A549 (cell line): ENCODE data around the gene ATP8A1. TPM values are rescaled to one million over a fixed set of nuclear protein-coding genes. Genes with fewer than 3 reads are reported as not detected.

Experiments
- ATAC-seq, 2 experiments: fragments of 200-7000 bp in 1 of 2; fragments of >200 bp in 1 of 2; cut with Nextera tagmentation in 1 of 2; cut with Tn5 transposase in 1 of 2; 3 replicates each; pipeline versions ENCODE4 v1.8.0 to v1.9.1; 2018 to 2020; ENCODE audit warnings: mild to moderate bottlenecking in 1 of 2, moderate library complexity in 1 of 2
- CTCF ChIA-PET: fragments of 300-600 bp; sonication (Branson Sonifier 250); formaldehyde crosslinking; extraction: SDS; loops from one replicate; lab custom pipeline; 2021; ENCODE audit warnings: antibody characterized with exemption, inconsistent platforms; lab: Yijun Ruan, JAX
- POLR2A ChIA-PET: fragments of 350-600 bp; formaldehyde crosslinking; extraction: SDS; loops from one replicate; lab custom pipeline; 2021; ENCODE audit warnings: antibody characterized with exemption, inconsistent platforms; lab: Yijun Ruan, JAX
- DNase-seq, 2 experiments: peaks; one replicate each; pipeline versions ENCODE4 v3.0.0 to v3.0.0-alpha.2; 2011 to 2016; ENCODE audit warnings: low read depth in 1 of 2, low spot score in 1 of 2
- FAIRE-seq: peaks from 2 replicates; lab custom pipeline; 2011; peaks lifted over from hg19 to GRCh38; lab: Jason Lieb, UNC
- H3K27ac ChIP-seq, 2 experiments: fragments of >200 bp; sonication (Bioruptor Twin); formaldehyde crosslinking; 3 replicates each; pipeline ENCODE4 v1.5.1; 2016 to 2017
- H3K4me1 ChIP-seq: fragments of >200 bp; sonication (Bioruptor Twin); formaldehyde crosslinking; 3 replicates; pipeline ENCODE4 v1.6.1; 2016
- H3K4me2 ChIP-seq: fragments of >200 bp; sonication (Bioruptor Twin); formaldehyde crosslinking; 3 replicates; pipeline ENCODE4 v1.6.1; 2016
- H3K4me3 ChIP-seq: fragments of >200 bp; sonication (Bioruptor Twin); formaldehyde crosslinking; 3 replicates; pipeline ENCODE4 v1.5.1; 2016
- H3K9me3 ChIP-seq: fragments of >200 bp; sonication (Bioruptor Twin); formaldehyde crosslinking; 3 replicates; pipeline ENCODE4 v1.6.1; 2016
- BHLHE40 ChIP-seq: IDR thresholded peaks from 2 replicates; pipeline ENCODE4 v1.6.1; 2012; ENCODE audit warnings: low read depth, low read length, inconsistent platforms
- CEBPB ChIP-seq, 2 experiments: fragments of >200 bp in 1 of 2; sonication (Bioruptor Twin) in 1 of 2; formaldehyde crosslinking in 1 of 2; IDR thresholded peaks; 2 replicates each; pipeline ENCODE4 v1.6.1; 2012 to 2016
- EHF ChIP-seq: fragments of 250-450 bp; sonication (Bioruptor Pico); IDR thresholded peaks from 2 replicates; pipeline ENCODE4 v1.5.0; 2020; ENCODE audit warnings: mild to moderate bottlenecking
- EHMT2 ChIP-seq: fragments of 200-600 bp; sonication (generic); IDR thresholded peaks from 2 replicates; pipeline ENCODE4 v1.6.1; 2016; ENCODE audit warnings: antibody characterized with exemption, low read depth, mild to moderate bottlenecking, moderate library complexity
- FOSB ChIP-seq: fragments of 250-450 bp; sonication (Bioruptor Pico); IDR thresholded peaks from 2 replicates; pipeline ENCODE4 v1.5.0; 2020; ENCODE audit warnings: mild to moderate bottlenecking, moderate library complexity
- HDAC2 ChIP-seq: fragments of 200-600 bp; sonication (generic); IDR thresholded peaks from 2 replicates; pipeline ENCODE4 v1.6.1; 2016
- HOXB13 ChIP-seq: fragments of 250-450 bp; sonication (Bioruptor Pico); IDR thresholded peaks from 2 replicates; pipeline ENCODE4 v1.5.0; 2020; ENCODE audit warnings: low read depth, mild to moderate bottlenecking, moderate library complexity
- JUNB ChIP-seq: fragments of >200 bp; sonication (Bioruptor Twin); formaldehyde crosslinking; IDR thresholded peaks from 2 replicates; pipeline ENCODE4 v1.6.1; 2016
- KDM1A ChIP-seq: fragments of 200-600 bp; sonication (generic); IDR thresholded peaks from 2 replicates; pipeline ENCODE4 v1.6.1; 2016; ENCODE audit warnings: low read depth, mild to moderate bottlenecking
- MAFK ChIP-seq: fragments of 450-650 bp; IDR thresholded peaks from 2 replicates; pipeline ENCODE4 v1.6.1; 2014; ENCODE audit not compliant: partially characterized antibody
- NFE2L2 ChIP-seq: fragments of 150-350 bp; conservative IDR thresholded peaks from 2 replicates; pipeline ENCODE4 v1.6.1; 2014; ENCODE audit warnings: low read length
- NR3C1 ChIP-seq: fragments of >200 bp; sonication (Bioruptor Twin); formaldehyde crosslinking; IDR thresholded peaks from 3 replicates; pipeline ENCODE4 v1.6.1; 2017
- PHF8 ChIP-seq: fragments of 200-600 bp; sonication (generic); IDR thresholded peaks from 2 replicates; pipeline ENCODE4 v1.6.1; 2016; ENCODE audit warnings: low read depth, mild to moderate bottlenecking, antibody characterized with exemption, moderate library complexity, borderline replicate concordance
- POLR2AphosphoS2 ChIP-seq: conservative IDR thresholded peaks from 2 replicates; pipeline ENCODE4 v1.6.1; 2012; ENCODE audit warnings: low read length, improper control_type of control experiment, inconsistent platforms
- RAD21 ChIP-seq, 2 experiments: fragments of >200 bp in 1 of 2; sonication (Bioruptor Twin) in 1 of 2; formaldehyde crosslinking in 1 of 2; IDR thresholded peaks in 1 of 2; conservative IDR thresholded peaks in 1 of 2; 2 replicates in 1 of 2; 3 replicates in 1 of 2; pipeline ENCODE4 v1.6.1; 2012 to 2018; ENCODE audit warnings: inconsistent platforms in 1 of 2
- RCOR1 ChIP-seq: fragments of 150-350 bp; IDR thresholded peaks from 2 replicates; pipeline ENCODE4 v1.6.1; 2014; ENCODE audit warnings: antibody characterized with exemption, low read length, low read depth
- SMC3 ChIP-seq: fragments of >200 bp; sonication (Bioruptor Twin); formaldehyde crosslinking; IDR thresholded peaks from 3 replicates; pipeline ENCODE4 v1.6.1; 2018; ENCODE audit warnings: inconsistent platforms
- SREBF2 ChIP-seq: fragments of 450-650 bp; IDR thresholded peaks from 2 replicates; pipeline ENCODE4 v1.6.1; 2014; ENCODE audit warnings: mild to moderate bottlenecking, moderate library complexity
- WGBS: methylation state at CpG from one replicate; pipeline ENCODE4 v1.1.6; 2017; ENCODE audit errors: missing lambda C conversion rate; 5-methylcytosine and 5-hydroxymethylcytosine counted together
- polyA plus RNA-seq, 4 experiments: library from polyadenylated mRNA; depleted of rRNA in 3 of 4; stranded (reverse); fragments of >200 nt; fragmentation: RNase III in 1 of 4; extraction: RNeasy Plus Mini Kit Qiagen cat#74134 plus additional on column Dnase treatment in 1 of 4; gene quantifications; 2 replicates in 3 of 4; 3 replicates in 1 of 4; pipeline ENCODE4 v1.2.3, GENCODE V29; 2011 to 2017
- TF ChIP-seq, protein P1 (sequence below): fragments of 250-450 bp; sonication (Bioruptor Pico); IDR thresholded peaks from 2 replicates; pipeline ENCODE4 v1.5.0; 2021; ENCODE audit warnings: mild to moderate bottlenecking, moderate library complexity, borderline replicate concordance
- TF ChIP-seq, protein P2 (sequence below): fragments of >200 bp; sonication (Bioruptor Twin); formaldehyde crosslinking; IDR thresholded peaks from 3 replicates; pipeline ENCODE4 v1.5.1; 2016
- TF ChIP-seq, protein P3 (sequence below): IDR thresholded peaks from 2 replicates; pipeline ENCODE4 v1.6.1; 2012
- TF ChIP-seq, protein P4 (sequence below): fragments of >200 bp; sonication (Bioruptor Twin); formaldehyde crosslinking; IDR thresholded peaks from 3 replicates; pipeline ENCODE4 v1.6.1; 2016
- TF ChIP-seq, protein P5 (sequence below): fragments of 150-350 bp; IDR thresholded peaks from 2 replicates; pipeline ENCODE4 v1.6.1; 2014; ENCODE audit warnings: low read depth, mild to moderate bottlenecking, low read length
- TF ChIP-seq, protein P6 (sequence below): fragments of >200 bp; sonication (Bioruptor Twin); formaldehyde crosslinking; IDR thresholded peaks from 2 replicates; pipeline ENCODE4 v1.6.1; 2016

Gene ATP8A1
- polyA plus RNA-seq, 2 of the 4 experiments (the other 2 are of a cell fraction): 0.06 to 0.25 TPM

DNA sequence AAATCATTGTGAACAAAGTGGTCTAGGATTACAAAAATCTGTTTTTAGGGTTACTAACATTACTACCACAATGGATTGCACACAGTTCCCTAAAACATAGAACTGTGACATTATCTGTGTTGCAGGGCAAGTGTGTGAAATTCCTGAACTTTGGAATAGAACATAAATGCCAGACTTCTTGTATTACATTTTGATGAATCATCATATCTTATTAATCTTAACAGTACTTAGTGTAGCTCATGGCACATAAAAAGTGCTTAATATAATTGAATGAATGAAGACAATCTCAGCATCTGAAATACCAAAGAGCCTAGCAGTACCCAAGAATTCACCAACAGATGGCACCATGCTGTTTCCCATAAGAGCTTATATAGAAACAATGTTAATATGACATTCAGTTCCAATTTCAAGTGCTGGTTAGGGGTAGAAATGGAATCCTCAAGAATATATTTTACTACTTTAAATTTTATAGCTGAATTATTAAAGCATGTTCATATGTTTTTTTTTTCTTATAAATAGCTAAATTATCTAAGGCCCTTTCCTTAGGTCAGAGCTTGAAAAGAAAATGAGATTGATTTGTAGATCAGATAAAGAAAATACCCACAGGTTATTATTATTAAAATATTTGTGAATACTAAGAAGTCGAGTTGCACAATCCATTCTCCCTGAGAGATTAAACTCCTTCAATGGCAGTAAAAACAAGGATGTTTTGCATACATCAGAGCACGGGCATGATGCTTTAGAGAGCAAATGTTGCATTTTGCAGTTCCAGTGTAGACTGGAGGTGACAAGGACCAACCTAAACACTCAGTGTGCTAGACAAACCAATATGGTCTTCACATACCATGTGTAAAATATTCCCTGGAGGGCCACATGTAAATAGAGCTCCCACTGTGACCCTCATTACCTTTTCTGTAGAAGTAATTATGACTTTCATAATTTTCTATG is 285.3 kb downstream of the ATP8A1 start:
- peak; percentile 9 to 53 for DNase-seq
- no peak overlapping the region for H3K4me3 ChIP-seq
- TF ChIP-seq FOSB (CRISPR knock-in tag): no peak
- peak; percentile 56 for TF ChIP-seq SMC3
- TF ChIP-seq HOXB13 (CRISPR knock-in tag): no peak
- TF ChIP-seq HDAC2: no peak
- no peak for TF ChIP-seq EHMT2
- TF ChIP-seq RAD21 (conservative IDR thresholded peaks at IDR 0.05 in 1 of 2, IDR thresholded peaks at IDR 0.05 in 1 of 2): peak; percentile 40 to 41; a peak in 3 of 5 replicates
- no peak for TF ChIP-seq KDM1A
- TF ChIP-seq, protein P1, sequence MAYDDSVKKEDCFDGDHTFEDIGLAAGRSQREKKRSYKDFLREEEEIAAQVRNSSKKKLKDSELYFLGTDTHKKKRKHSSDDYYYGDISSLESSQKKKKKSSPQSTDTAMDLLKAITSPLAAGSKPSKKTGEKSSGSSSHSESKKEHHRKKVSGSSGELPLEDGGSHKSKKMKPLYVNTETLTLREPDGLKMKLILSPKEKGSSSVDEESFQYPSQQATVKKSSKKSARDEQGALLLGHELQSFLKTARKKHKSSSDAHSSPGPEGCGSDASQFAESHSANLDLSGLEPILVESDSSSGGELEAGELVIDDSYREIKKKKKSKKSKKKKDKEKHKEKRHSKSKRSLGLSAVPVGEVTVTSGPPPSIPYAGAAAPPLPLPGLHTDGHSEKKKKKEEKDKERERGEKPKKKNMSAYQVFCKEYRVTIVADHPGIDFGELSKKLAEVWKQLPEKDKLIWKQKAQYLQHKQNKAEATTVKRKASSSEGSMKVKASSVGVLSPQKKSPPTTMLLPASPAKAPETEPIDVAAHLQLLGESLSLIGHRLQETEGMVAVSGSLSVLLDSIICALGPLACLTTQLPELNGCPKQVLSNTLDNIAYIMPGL (CRISPR knock-in tag): no peak
- no peak for TF ChIP-seq SREBF2
- no peak for TF ChIP-seq POLR2AphosphoS2
- TF ChIP-seq, protein P2, sequence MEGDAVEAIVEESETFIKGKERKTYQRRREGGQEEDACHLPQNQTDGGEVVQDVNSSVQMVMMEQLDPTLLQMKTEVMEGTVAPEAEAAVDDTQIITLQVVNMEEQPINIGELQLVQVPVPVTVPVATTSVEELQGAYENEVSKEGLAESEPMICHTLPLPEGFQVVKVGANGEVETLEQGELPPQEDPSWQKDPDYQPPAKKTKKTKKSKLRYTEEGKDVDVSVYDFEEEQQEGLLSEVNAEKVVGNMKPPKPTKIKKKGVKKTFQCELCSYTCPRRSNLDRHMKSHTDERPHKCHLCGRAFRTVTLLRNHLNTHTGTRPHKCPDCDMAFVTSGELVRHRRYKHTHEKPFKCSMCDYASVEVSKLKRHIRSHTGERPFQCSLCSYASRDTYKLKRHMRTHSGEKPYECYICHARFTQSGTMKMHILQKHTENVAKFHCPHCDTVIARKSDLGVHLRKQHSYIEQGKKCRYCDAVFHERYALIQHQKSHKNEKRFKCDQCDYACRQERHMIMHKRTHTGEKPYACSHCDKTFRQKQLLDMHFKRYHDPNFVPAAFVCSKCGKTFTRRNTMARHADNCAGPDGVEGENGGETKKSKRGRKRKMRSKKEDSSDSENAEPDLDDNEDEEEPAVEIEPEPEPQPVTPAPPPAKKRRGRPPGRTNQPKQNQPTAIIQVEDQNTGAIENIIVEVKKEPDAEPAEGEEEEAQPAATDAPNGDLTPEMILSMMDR: peak; percentile 42
- no peak for TF ChIP-seq EHF (CRISPR knock-in tag)
- TF ChIP-seq, protein P3, sequence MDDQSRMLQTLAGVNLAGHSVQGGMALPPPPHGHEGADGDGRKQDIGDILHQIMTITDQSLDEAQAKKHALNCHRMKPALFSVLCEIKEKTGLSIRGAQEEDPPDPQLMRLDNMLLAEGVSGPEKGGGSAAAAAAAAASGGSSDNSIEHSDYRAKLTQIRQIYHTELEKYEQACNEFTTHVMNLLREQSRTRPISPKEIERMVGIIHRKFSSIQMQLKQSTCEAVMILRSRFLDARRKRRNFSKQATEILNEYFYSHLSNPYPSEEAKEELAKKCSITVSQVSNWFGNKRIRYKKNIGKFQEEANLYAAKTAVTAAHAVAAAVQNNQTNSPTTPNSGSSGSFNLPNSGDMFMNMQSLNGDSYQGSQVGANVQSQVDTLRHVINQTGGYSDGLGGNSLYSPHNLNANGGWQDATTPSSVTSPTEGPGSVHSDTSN: no peak
- TF ChIP-seq BHLHE40: no peak
- TF ChIP-seq PHF8: no peak
- no peak for TF ChIP-seq RCOR1
- TF ChIP-seq, protein P4, sequence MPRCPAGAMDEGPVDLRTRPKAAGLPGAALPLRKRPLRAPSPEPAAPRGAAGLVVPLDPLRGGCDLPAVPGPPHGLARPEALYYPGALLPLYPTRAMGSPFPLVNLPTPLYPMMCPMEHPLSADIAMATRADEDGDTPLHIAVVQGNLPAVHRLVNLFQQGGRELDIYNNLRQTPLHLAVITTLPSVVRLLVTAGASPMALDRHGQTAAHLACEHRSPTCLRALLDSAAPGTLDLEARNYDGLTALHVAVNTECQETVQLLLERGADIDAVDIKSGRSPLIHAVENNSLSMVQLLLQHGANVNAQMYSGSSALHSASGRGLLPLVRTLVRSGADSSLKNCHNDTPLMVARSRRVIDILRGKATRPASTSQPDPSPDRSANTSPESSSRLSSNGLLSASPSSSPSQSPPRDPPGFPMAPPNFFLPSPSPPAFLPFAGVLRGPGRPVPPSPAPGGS: no peak
- no peak for TF ChIP-seq NR3C1
- no peak for TF ChIP-seq NFE2L2
- TF ChIP-seq, protein P5, sequence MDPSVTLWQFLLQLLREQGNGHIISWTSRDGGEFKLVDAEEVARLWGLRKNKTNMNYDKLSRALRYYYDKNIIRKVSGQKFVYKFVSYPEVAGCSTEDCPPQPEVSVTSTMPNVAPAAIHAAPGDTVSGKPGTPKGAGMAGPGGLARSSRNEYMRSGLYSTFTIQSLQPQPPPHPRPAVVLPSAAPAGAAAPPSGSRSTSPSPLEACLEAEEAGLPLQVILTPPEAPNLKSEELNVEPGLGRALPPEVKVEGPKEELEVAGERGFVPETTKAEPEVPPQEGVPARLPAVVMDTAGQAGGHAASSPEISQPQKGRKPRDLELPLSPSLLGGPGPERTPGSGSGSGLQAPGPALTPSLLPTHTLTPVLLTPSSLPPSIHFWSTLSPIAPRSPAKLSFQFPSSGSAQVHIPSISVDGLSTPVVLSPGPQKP: no peak
- TF ChIP-seq CEBPB (IDR thresholded peaks at IDR 0.05): no peak
- TF ChIP-seq JUNB: no peak
- TF ChIP-seq, protein P6, sequence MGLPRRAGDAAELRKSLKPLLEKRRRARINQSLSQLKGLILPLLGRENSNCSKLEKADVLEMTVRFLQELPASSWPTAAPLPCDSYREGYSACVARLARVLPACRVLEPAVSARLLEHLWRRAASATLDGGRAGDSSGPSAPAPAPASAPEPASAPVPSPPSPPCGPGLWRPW: no peak
- TF ChIP-seq MAFK: peak; percentile 87
- H3K9me3 ChIP-seq: no peaks in the 10 kb centered on the region
- POLR2A ChIA-PET: no interaction called here
- FAIRE-seq: no peak
- peak in 1 of 2 experiments; percentile 63; a peak in 1 of 6 replicates for ATAC-seq
- no peak overlapping the region for H3K4me2 ChIP-seq
- H3K4me1 ChIP-seq: no peaks in the 10 kb centered on the region
- H3K27ac ChIP-seq: no peak overlapping the region
- WGBS: 9% methylated on average over 2 of the region's 2 CpGs
- CTCF ChIA-PET: interaction anchor here (0.6 to 6.2 kb wide), 15 partner anchors 9 to 155 kb away, joined by 3 to 42 read pairs (median 3); no protein-coding TSS in a partner anchor
